HG02885 (cell line): ENCODE data around the gene FAM234B.

Experiments used
- ATAC-seq: cut with Tn5 transposase; IDR thresholded peaks from one replicate; pipeline ENCODE4 v1.9.1; 2021; ENCODE audit warnings: mild to moderate bottlenecking; ENCODE audit not compliant: unreplicated experiment, poor library complexity

The FAM234B gene, protein sequence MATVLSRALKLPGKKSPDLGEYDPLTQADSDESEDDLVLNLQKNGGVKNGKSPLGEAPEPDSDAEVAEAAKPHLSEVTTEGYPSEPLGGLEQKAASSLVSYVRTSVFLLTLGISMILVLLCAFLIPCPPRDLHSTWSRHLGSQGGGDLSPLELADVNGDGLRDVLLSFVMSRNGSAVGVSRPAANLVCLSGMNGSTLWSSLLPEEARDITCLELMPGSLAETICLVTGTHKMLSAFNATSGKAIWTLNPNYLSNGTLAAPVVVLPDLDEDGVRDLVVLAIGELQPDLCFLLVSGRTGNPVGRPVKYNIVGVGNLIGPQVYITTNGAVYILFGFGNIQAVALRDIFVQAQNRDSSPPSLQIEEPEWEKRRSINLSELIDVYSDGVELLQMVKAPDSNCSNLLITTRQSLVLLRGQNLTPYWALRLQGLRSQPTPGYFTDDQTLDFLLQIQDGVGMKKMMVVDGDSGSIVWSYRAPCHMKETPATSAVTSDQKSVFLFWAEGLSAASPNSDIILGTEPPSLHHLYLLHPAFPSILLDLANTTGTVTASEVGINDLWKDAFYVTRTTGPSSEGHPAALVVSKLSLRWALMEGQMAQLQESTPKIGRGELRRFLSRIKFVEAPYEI

DNA sequence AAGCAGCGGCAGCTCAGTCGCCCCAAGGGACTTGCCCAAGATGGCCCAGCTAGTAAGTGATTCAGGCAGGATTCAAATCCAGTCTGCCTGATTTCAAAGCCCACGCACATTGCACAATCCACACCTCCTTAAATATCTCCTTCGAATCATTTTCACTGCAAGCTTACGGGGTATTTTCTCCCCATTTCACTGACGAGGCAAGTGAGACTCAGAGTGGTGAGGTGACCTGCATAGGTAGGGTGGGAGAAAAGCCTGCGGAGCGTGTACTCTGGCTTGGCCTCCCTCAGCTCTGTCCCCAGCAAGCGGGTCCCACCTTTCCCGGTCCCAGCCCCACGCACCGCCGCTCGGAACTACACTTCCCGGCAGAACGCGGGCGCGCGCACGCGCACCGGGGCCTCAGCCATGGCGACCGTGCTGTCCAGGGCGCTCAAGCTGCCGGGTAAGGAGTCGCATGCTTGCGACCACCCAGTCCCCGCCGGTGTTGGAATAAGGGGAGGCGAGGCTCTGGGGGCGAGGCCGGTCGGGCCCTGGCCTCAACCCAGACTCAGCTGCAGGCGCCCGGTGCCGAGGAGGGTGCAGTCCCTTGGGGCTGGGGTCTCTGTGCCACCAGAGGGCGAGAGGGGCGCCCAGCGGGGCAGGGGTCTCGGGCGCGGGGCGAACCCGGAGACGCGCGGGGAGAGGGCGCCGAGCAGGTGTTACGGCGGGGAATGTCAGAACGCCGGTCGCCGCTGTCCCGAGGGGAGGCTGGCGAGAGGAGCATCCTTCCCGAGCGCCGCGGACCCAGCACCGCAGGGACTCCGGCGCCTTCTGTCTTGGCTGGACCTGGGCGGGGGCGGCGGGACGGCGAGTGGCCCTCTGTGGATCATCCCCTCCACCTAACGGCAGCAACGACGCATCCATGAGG is at the start of gene FAM234B:
FAM234B (plus strand) TSS at position 380 of the 904 bp plus-strand sequence; CDS start at position 403, 23 bp downstream.
- peak; percentile 95 for ATAC-seq

DNA sequence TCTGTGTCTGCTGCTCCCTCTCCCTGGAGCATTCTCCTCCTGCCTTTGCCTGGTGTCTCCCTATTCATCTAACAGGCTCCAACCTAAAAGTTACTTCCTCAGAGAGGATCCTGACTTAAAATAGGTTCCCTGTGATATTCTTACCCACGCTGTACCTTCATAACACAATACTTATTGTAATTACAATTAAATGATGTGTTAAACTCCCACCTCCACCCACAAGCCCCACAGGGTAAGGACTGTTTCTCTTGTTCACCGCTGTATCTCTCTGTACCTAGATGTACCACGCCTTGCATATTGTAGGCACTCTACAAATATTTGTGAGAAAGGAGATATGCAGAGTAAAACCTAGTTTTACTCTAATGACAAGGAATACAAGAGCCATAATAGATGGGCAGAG is 49.1 kb upstream of the FAM234B start:
- ATAC-seq, result no peak

DNA sequence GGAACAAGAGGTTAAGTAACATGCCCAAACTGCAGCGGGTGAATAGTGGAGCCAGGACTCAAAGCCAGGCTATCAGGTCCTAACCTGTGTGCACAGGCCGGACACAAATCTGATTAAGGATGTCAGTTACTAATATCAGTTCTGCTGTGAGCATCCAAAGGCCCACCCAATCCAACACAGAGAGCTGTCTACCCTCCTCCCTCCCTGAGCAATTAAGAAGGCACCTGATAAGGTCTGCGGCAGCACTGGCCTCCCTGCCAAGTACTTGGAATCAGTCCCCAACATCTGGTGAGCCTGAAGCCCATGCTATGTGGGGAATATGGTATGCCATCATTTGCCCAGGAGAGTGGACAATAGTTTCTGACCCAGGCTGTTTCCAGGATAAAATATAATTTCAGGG is 48.0 kb upstream of the FAM234B start:
- no peak for ATAC-seq

DNA sequence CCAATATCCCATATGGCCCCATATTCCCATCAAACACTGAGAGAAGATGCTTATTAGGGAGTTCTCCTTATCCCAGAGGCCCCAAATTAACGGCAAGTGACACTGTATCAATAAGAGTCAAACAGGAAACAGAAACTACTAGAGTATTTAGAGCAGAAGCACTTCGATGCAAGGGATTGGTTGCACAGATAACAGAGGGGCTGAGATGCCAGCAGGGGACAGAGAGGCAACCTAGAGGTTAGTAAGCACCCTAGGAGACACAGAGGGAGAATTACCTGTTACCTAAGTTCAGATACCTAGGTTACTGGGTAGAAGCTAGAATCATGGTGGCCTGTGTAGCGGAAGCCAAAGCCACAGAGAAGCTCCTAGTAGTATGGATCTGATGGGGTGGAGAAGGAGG is 47.0 kb upstream of the FAM234B start:
- no peak for ATAC-seq

DNA sequence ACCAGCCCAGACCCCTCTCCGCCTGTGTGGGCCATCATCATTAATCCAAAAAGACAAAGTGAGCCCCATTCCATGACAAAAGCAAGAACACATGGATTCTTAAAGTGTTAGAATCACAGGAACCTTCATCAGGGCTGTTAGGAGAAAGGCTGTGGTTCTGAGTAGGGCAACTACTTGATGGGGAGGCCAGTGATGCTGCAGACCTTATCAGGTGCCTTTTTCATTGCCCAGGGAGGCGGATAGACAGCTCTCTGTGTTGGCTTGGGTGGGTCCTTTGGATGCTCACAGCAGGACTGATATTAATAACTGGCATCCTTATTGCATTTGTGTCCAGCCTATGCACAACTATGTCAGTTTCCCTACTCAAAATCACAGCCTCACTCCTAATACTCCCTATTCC is 46.4 kb upstream of the FAM234B start:
- no peak for ATAC-seq

DNA sequence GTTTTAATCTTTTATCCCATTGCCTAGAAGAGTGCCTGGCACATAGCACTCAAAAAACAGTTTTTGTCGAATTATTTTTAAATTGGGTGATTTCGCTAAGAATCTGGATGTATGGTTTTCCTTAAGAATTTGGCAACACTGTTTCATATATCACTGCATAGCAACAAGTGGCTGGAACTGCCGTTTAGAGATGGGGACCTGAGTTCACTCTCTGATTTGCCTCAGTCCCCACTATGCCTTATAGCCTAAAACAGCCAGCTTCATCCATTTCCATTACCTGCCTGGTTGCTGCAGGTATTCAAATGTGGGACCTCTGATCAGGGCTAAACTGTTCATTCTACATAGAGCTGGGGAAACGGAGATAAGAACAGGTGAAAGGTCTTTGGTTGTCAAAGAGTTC is 45.9 kb upstream of the FAM234B start:
- ATAC-seq, result no peak

DNA sequence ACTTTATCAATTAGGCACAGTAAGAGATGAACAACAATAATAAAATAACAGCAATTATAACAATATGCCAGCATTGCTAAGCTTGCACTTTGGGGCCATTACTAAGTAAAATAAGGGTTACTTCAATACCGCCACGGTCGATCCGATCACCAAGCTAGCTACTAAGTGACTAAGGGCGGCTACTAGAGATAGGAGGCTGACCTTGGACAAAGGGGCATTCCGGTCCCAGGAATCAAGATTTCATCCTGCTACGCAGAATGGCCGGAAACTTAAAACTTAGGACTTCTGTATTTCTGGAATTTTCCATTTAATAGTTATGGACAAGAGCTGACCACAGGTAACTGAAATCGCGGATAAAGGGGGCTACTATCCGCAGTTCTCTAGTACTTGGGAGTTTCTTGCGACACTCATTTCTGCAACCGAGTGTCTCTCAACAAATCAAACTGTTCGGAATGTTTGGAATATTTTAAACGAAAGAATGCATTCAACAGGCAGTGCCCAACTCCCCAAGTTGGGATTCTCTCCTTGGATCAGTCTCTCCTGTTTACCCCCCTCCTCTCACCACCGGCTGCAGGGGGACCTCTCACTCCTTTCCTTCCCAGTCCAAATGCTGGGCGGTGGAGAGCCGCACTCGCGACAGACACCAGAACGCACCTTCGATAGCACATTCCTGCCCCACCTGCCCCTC is 44.8 kb upstream of the FAM234B start:
- ATAC-seq, result no peak

DNA sequence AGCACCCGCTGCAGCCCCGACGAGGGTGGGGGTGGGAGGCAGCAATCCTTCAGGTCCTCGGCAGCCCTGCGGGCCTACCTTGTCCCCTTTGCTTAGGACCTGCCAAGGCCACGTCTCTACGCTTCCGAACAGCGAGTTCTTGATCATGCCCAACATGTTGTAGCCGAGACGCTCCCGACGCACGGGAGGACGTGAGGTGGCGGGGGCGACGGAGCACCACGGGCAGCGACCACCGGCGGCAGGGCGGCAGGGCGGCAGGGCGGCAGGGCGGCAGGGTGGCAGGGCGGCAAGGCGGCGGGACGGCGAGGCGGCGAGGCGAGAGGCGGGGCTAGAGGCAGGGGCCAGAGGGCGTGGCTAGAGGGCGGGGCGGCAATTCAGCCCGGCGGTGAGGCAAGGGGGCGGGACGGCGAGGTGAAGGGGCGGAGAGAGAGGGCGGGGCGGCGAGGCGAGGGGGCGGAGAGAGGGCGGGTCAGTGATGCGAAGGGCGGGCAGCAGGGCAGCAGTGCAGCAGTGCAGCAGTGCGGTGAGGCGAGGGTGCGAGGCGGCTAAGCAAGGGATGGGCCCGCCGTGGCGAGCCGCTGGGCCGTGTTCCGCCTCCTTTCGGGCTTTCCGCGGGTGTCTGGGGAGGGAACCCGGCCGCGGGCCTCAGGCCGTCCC is 44.1 kb upstream of the FAM234B start, which contains the start of gene HEBP1:
HEBP1 (minus strand) TSS at position 307 of the 657 bp plus-strand sequence; CDS start at position 156, 151 bp downstream.
- ATAC-seq, result peak; percentile 91

DNA sequence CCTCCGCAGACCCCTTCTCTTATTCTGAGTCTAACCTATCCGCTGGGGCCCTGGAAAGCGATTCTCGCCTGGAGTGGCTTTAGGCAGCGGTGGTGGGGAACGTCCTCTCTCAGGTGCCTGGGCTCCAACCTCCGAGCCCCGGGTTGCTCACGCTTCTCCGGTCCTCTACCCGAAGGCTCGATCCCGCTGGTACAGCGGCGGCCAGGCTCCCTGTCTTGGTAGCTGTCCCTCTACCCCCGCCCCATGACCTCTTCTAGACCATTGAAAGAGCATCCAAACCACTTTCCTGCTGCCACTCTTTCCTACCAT is 43.6 kb upstream of the FAM234B start:
- peak; percentile 33 for ATAC-seq

DNA sequence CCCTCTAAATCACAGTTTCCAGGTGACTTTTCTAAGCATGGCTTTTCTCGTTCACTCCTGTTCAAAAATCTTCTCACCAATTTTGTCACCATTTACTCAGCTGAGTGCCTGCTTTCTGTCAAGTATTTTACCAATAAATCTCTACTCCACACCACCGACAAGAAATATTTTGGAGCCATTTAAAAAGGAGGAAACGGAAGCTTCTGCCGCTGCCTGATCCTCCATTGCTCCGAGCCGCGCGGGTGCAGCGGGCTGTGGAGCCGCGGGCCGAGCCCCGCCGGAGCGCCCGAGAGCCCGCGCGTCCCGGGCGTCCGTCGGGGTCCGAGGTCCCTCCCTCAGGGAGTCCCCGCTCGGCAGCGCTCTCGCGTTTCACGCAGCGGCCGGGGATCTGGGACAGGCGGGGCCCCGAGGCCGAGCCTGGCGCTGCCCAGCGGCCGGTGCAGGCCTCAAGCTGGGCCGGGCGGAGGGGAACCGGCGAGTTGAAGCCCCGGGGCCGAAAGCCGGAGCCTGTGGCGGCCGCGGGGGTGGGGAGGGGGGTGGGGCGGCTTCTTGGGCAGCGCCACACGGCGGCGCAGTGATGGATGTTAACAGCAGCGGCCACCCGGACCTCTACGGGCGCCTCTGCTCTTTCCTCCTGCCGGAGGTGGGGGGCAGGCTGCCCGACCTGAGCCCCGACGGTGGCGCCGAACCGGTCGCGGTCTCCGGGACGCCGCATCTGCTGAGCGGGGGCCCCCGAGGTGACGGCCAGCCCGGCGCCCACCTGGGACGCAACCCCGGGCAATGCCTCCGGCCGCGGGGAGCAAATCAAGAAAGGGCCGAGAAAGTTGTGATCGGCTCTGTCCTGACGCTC is 43.0 kb upstream of the FAM234B start:
- peak; percentile 28 for ATAC-seq

DNA sequence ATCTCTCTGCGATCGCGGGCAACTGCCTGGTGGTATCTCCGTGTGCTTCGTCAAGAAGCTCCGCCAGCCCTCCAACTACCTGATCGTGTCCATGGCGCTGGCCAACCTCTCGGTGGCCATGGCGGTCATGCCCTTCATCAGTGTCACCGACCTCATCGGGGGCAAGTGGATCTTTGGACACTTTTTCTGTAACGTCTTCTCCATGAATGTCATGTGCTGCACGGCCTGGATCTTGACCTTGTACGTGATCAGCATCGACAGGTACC is 42.5 kb upstream of the FAM234B start:
- ATAC-seq, result no peak

DNA sequence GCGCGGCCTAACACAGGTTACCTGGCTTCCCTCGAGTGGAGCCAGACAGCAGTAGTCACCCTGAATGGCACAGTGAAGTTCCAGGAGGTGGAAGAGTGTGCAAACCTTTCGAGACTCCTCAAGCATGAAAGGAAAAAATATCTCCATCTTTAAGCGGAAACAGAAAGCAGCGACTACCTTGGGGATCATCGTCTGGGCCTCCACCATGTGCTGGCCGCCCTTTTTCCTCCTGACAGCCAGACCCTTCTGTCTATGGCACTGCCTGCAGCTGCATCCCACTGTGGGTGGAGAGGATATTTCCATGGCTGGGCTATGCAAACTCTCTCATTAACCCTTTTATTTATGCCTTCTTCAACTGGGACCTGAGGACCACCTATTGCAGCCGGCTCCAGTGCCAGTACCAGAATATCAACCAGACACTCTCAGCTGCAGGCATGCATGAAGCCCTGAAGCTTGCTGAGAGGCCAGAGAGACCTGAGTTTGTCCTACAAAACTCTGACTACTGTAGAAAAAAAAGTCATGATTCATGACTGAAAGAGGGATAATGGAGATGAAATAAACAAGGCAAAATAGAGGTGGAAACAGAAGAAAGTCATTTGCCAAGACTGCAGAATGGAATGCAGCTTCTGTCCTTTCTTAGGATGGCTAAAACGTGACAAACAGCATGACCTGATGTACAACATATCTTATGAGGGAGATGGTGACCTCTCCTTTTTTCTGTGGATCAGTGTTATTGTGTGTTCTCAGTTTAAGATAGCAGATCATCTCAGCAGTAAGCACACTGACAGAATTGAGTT is 41.7 kb upstream of the FAM234B start:
- no peak for ATAC-seq

DNA sequence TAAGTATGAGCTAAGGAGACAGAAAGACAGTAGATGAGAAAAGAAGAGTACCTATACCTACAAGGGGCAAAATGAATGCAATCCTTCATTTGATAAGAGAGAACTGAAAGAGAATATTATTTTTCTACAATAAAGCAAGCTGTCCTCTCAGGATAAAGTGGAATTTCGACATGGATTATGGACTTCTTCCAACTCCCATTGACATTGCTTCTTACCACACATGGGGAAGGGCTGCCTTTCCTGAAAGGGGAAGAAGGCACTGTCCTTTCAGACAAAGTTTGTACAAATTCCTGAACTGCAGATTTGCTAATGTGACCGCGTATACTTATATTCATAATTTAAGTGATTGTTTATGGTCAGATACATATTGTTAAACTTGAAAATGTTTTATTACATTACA is 39.8 kb upstream of the FAM234B start:
- no peak for ATAC-seq

DNA sequence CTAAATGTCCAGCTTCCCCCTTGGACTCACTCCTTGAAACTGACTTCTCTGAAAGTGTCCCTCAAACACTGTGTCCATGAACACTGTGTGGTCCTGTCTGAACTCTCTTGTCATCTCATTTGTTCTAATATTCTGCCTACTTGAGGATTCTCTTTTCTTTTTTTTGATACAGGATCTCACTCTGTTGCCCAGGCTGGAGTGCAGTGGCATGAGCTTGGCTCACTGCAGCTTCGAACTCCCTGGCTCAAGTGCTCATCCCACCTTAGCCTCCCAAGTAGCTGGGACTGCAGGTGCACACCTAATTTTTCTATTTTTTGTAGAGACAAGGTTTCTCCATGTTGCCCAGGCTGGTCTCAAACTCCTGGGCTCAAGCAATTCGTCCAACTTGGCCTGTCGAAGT is 39.2 kb upstream of the FAM234B start:
- no peak for ATAC-seq

DNA sequence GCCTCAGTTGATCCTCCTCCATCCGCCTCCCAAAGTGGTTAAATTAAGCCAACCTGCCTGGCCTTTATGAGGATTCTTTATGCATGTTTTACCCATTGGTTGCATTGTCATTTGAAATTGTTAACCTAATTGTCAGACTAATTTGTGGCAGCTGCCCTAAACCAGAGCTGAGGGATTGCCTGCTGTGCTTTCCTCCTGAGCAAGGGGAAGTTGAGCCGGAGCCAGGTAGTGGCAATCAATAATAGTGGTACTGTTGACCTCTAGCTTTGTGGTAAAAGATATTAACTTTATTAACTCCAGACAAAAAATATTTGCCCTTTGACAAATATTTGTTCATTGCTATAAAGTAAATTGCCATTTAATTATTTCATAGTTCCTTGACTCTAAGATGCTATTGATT is 38.5 kb upstream of the FAM234B start:
- ATAC-seq, result no peak

DNA sequence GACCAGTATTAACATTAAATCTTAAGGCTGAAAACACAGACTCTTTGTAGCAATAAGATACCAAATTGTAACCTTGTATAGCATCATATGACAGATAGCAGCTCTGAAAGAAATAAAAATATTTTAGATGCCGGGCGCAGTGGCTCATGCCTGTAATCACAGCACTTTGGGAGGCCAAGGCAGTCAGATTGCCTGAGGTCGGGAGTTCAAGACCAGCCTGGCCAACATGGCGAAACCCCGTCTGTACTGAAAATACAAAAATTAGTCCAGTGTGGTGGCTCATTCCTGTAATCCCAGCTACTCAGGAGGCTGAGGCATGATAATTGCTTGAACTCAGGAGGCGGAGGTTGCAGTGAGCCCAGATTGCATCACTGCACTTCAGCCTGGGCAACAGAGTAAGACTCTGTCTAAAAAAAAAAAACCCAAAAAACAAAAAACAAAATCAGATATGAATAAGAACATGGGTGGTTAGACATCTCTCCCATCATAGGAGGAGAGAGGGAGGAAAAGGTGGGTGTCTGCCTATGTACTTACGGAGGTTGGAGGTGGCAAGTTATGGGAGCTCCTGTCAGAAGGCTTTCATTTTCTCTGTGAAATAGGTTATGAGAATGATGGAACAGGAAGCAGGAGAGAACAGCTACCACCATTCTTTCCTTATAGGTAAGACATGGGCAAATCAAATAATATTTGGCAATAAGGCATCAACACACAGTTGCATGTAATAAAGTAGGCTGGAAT is 36.5 kb upstream of the FAM234B start:
- no peak for ATAC-seq

DNA sequence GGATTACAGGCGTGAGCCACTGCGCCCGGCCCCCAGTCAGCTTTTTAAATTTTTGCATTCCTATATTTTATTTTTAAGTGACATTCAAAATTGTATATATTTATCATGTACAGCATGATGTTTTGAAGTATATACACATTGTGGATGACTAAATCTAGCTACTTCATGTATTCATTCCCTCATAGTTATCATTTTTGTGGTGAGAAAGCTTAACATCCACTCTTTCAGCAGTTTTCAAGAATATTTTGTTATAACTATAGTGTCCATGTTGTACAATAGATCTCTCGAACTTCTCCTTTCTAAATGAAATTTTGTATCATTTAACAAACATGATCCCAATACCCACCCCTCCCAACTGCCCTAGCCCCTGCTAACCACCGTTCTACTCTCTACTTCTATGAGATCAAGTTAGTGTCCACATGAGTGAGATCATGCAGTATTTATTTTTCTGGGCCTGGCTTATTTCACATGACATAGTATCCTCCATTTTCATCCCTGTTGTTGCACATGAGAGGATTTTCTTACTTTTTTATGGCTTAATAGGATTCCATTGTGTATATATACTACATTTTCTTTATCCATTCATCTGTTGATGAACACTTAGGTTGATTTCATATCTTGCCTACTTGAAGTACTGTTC is 35.3 kb upstream of the FAM234B start:
- ATAC-seq, result no peak
